Hepatocyte (in vitro differentiated cells): ENCODE data around the gene ANKRD66. TPM values are rescaled to one million over a fixed set of nuclear protein-coding genes. Genes with fewer than 3 reads are reported as not detected.

Source experiments
- DNase-seq: peaks from one replicate; pipeline ENCODE4 v3.0.0-alpha.2; 2016; ENCODE audit warnings: low spot score
- H2AFZ ChIP-seq: fragments of 200-600 bp; sonication (generic); 2 replicates; pipeline ENCODE4 v1.6.0; 2016; ENCODE audit warnings: antibody characterized with exemption, mild to moderate bottlenecking
- H3K27ac ChIP-seq: fragments of 200-600 bp; sonication (generic); 2 replicates; pipeline ENCODE4 v1.5.1; 2016; ENCODE audit warnings: mild to moderate bottlenecking
- H3K27me3 ChIP-seq: fragments of 200-600 bp; sonication (generic); 2 replicates; pipeline ENCODE4 v1.6.1; 2016
- H3K36me3 ChIP-seq: fragments of 200-600 bp; sonication (generic); replicated peaks from 2 replicates; pipeline ENCODE4 v1.5.1; 2016; ENCODE audit warnings: low read depth; ENCODE audit not compliant: insufficient read depth
- H3K4me1 ChIP-seq: fragments of 200-600 bp; sonication (generic); 2 replicates; pipeline ENCODE4 v1.5.1; 2016; ENCODE audit warnings: mild to moderate bottlenecking, moderate library complexity; ENCODE audit not compliant: insufficient read depth
- H3K4me2 ChIP-seq: fragments of 200-600 bp; sonication (generic); 2 replicates; pipeline ENCODE4 v1.6.0; 2016
- H3K4me3 ChIP-seq: fragments of 200-600 bp; sonication (generic); 2 replicates; pipeline ENCODE4 v1.5.1; 2016; ENCODE audit warnings: mild to moderate bottlenecking
- H3K79me2 ChIP-seq: fragments of 200-600 bp; sonication (generic); 2 replicates; pipeline ENCODE4 v1.6.0; 2017; ENCODE audit warnings: mild to moderate bottlenecking
- H3K9me2 ChIP-seq: fragments of 200-600 bp; sonication (generic); replicated peaks from 2 replicates; pipeline ENCODE4 v1.6.0; 2017; ENCODE audit warnings: mild to moderate bottlenecking; ENCODE audit not compliant: insufficient read depth
- H3K9me3 ChIP-seq: fragments of 200-600 bp; sonication (generic); 2 replicates; pipeline ENCODE4 v1.5.1; 2016; ENCODE audit warnings: low read depth, mild to moderate bottlenecking
- H4K20me1 ChIP-seq: fragments of 200-600 bp; sonication (generic); 2 replicates; pipeline ENCODE4 v1.6.0; 2016; ENCODE audit warnings: mild to moderate bottlenecking; ENCODE audit not compliant: insufficient read depth, poor library complexity, severe bottlenecking
- CTCF ChIP-seq: fragments of 200-600 bp; sonication (generic); IDR thresholded peaks from 2 replicates; pipeline ENCODE4 v1.5.1; 2016; ENCODE audit warnings: antibody characterized with exemption, mild to moderate bottlenecking; ENCODE audit not compliant: poor library complexity
- EZH2 ChIP-seq: fragments of 200-600 bp; sonication (generic); IDR thresholded peaks from 2 replicates; pipeline ENCODE4 v1.6.1; 2016; ENCODE audit warnings: antibody characterized with exemption, mild to moderate bottlenecking, borderline replicate concordance
- EZH2phosphoT487 ChIP-seq: fragments of 200-600 bp; sonication (generic); IDR thresholded peaks from one replicate; pipeline ENCODE4 v1.6.1; 2018; ENCODE audit warnings: antibody characterized with exemption, mild to moderate bottlenecking, low read depth, moderate library complexity; ENCODE audit not compliant: unreplicated experiment, severe bottlenecking
- WGBS: methylation state at CpG from one replicate; pipeline ENCODE4 v1.1.6; 2016; ENCODE audit warnings: low lambda C conversion rate; ENCODE audit errors: missing lambda C conversion rate; 5-methylcytosine and 5-hydroxymethylcytosine counted together
- polyA plus RNA-seq: library from polyadenylated mRNA; unstranded; fragments of >200 nt; fragmentation: Nextera tagmentation; extraction: Ambion mirVana; gene quantifications from 2 replicates; pipeline ENCODE4 v1.2.1, GENCODE V29; 2016
- total RNA-seq: library from RNA; depleted of rRNA; stranded (reverse); fragments of >200 nt; gene quantifications from 2 replicates; pipeline ENCODE4 v1.2.3, GENCODE V29; 2014

The ANKRD66 gene
- total and polyA plus RNA-seq, 2 experiments from 2014 or later = not detected

DNA sequence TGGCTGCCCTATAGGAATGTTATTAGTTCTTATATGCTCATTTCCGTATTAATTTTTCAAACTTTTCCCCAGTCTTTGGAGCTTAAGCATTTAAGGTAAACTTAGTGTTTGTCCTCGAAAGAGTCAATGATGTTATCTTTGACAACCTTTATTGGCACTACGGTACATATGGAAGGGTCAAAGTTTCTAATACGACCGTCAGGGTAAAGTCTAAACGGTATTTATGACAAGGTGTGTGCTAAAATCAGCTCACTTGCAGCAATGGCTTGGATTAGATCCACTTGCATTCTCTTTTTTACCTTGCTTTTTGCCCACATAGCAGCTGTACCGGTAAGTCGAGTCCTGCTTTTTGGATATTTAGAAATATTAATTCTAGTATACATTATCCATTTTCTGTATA lies 46.4 kb downstream of the ANKRD66 start, which contains the start of gene MEP1A:
Gene MEP1A (plus strand): TSS at position 252 of the 400 bp plus-strand sequence. CDS start 10 bp downstream, at position 262.
- Histone ChIP-seq H3K4me2 (peak within 1 kb of the TSS; percentile 67), H3K9me2 (no peaks in the 10 kb centered on the region), H3K36me3 (no peaks in the 10 kb centered on the region), H3K27me3 (no peaks in the 10 kb centered on the region), H4K20me1 (no peaks in the 10 kb centered on the region), H3K79me2 (peaks cover 13% of the 10 kb centered on the region), H3K4me3 (peak within 1 kb of the TSS; percentile 22), H3K9me3 (no peaks in the 10 kb centered on the region), H3K4me1 (peaks cover 4% of the 10 kb centered on the region), H3K27ac (peak within 1 kb of the TSS; percentile 51), H2AFZ (no peak within 1 kb of the TSS)
- peak; percentile 28 for DNase-seq
- no peak for TF ChIP-seq CTCF
- no peak for TF ChIP-seq EZH2
- no peak for TF ChIP-seq EZH2phosphoT487
- 49% methylated on average over 8 of the region's 8 CpGs for WGBS

GRCh38 chr6:46794068-46794467 lies 47.3 kb downstream of the ANKRD66 start:
- Histone ChIP-seq H3K4me3 (peak overlapping the region; percentile 25), H3K79me2 (peaks cover 13% of the 10 kb centered on the region), H4K20me1 (no peaks in the 10 kb centered on the region), H2AFZ (no peak overlapping the region), H3K27me3 (no peaks in the 10 kb centered on the region), H3K4me2 (peak overlapping the region; percentile 67), H3K9me3 (no peaks in the 10 kb centered on the region), H3K27ac (peak overlapping the region; percentile 51), H3K9me2 (no peaks in the 10 kb centered on the region), H3K4me1 (peaks cover 4% of the 10 kb centered on the region), H3K36me3 (no peaks in the 10 kb centered on the region)
- TF ChIP-seq EZH2 (no peak), EZH2phosphoT487 (no peak)
- DNase-seq = peak; percentile 15
- 61% methylated on average over 3 of the region's 3 CpGs for WGBS

GRCh38 chr6:46795816-46796215 lies 49.1 kb downstream of the ANKRD66 start:
- 93% methylated on average over 3 of the region's 3 CpGs for WGBS
- H3K4me3 ChIP-seq = no peak overlapping the region

More at GRCh38 chr6:46795816-46796215, 49.1 kb downstream of the ANKRD66 start:
- Histone ChIP-seq H3K9me3 (no peaks in the 10 kb centered on the region), H3K79me2 (peaks cover 13% of the 10 kb centered on the region), H3K4me2 (no peak overlapping the region), H3K27me3 (no peaks in the 10 kb centered on the region), H3K27ac (no peak overlapping the region), H2AFZ (no peak overlapping the region), H3K9me2 (no peaks in the 10 kb centered on the region), H3K4me1 (no peaks in the 10 kb centered on the region), H4K20me1 (no peaks in the 10 kb centered on the region), H3K36me3 (no peaks in the 10 kb centered on the region)
- no peak for DNase-seq
- TF ChIP-seq EZH2phosphoT487 = no peak
- no peak for TF ChIP-seq CTCF
- TF ChIP-seq EZH2 = no peak
